ENCODE measurements around the gene ELK3. TPM values are rescaled to one million over a fixed set of nuclear protein-coding genes. Genes with fewer than 3 reads are reported as not detected.

Gene ELK3
- total RNA-seq, 1 donor from 2014 or later: 41.2 TPM

- DNase-seq: no peak
- H3K27ac ChIP-seq: no peak overlapping the region
- H3K4me3 ChIP-seq: no peak overlapping the region
- no peak for TF ChIP-seq CTCF (IDR thresholded peaks at IDR 0.05)
- H3K27me3 ChIP-seq: no peaks in the 10 kb centered on the region
- intact Hi-C loops (cut with DNase I): no loop called here
- H3K36me3 ChIP-seq: no peaks in the 10 kb centered on the region
- H3K4me1 ChIP-seq: no peaks in the 10 kb centered on the region
- no peak for ATAC-seq
- no peaks in the 10 kb centered on the region for H3K9me3 ChIP-seq
Observed at GRCh38 chr12:96187956-96188355, 6.2 kb upstream of the ELK3 start.

- DNase-seq (no peak), ATAC-seq (no peak)
- no peaks in the 10 kb centered on the region for H3K4me1 ChIP-seq
- no peaks in the 10 kb centered on the region for H3K36me3 ChIP-seq
- no peaks in the 10 kb centered on the region for H3K9me3 ChIP-seq
- no peak overlapping the region for H3K27ac ChIP-seq
- no peak overlapping the region for H3K4me3 ChIP-seq
- no peaks in the 10 kb centered on the region for H3K27me3 ChIP-seq
- intact Hi-C loops (cut with DNase I): no loop called here
- no peak for TF ChIP-seq CTCF (IDR thresholded peaks at IDR 0.05)
Observed at GRCh38 chr12:96189781-96190180, 4.4 kb upstream of the ELK3 start.

GRCh38 chr12:96190413-96191108, 3.6 kb upstream of the ELK3 start:
- intact Hi-C loops (cut with DNase I): no loop called here
- no peak for DNase-seq
- no peak for ATAC-seq
- no peaks in the 10 kb centered on the region for H3K9me3 ChIP-seq
- no peaks in the 10 kb centered on the region for H3K36me3 ChIP-seq
- H3K27me3 ChIP-seq: no peaks in the 10 kb centered on the region
- no peak for TF ChIP-seq CTCF (IDR thresholded peaks at IDR 0.05)
- no peak overlapping the region for H3K27ac ChIP-seq
- H3K4me1 ChIP-seq: no peaks in the 10 kb centered on the region
- H3K4me3 ChIP-seq: no peak overlapping the region

GRCh38 chr12:96192926-96193573, 1.1 kb upstream of the ELK3 start:
- intact Hi-C loops (cut with DNase I): no loop called here
- H3K27me3 ChIP-seq: no peaks in the 10 kb centered on the region
- no peaks in the 10 kb centered on the region for H3K36me3 ChIP-seq
- ATAC-seq (no peak), DNase-seq (no peak)
- peak overlapping the region; percentile 85 for H3K27ac ChIP-seq
- H3K4me3 ChIP-seq: peak overlapping the region; percentile 75
- no peaks in the 10 kb centered on the region for H3K9me3 ChIP-seq
- peaks cover 18% of the 10 kb centered on the region for H3K4me1 ChIP-seq
- TF ChIP-seq CTCF (IDR thresholded peaks at IDR 0.05): no peak

GRCh38 chr12:96194576-96194889, 358 bp downstream of the ELK3 start:
- ATAC-seq: no peak
- H3K9me3 ChIP-seq: no peaks in the 10 kb centered on the region
- H3K4me3 ChIP-seq: peak overlapping the region; percentile 75
- intact Hi-C loops (cut with DNase I): no loop called here
- no peaks in the 10 kb centered on the region for H3K27me3 ChIP-seq
- no peak for DNase-seq
- H3K4me1 ChIP-seq: peaks cover 24% of the 10 kb centered on the region
- TF ChIP-seq CTCF (IDR thresholded peaks at IDR 0.05): no peak
- H3K36me3 ChIP-seq: no peaks in the 10 kb centered on the region
- peak overlapping the region; percentile 84 for H3K27ac ChIP-seq
